GM12878 (cell line): ENCODE results near the gene DNAJC6. TPM values are rescaled to one million over a fixed set of nuclear protein-coding genes. Genes with fewer than 3 reads are reported as not detected.

Experiments used
- ATAC-seq: fragments of 200-7000 bp; cut with Tn5 transposase; 3 replicates; pipeline ENCODE4 v1.9.1; 2020; ENCODE audit warnings: mild to moderate bottlenecking, moderate library complexity
- BruUV-seq: library from RNA; stranded (reverse); fragments of 400-500 nt; replicated peaks from 2 replicates; lab custom pipeline; 2021; lab: Mats Ljungman, UMichigan
- CTCF ChIA-PET: fragments of 300-600 bp; sonication (Branson Sonifier 250); formaldehyde crosslinking; extraction: SDS; loops from one replicate; lab custom pipeline; 2021; ENCODE audit warnings: inconsistent platforms; lab: Yijun Ruan, JAX
- POLR2A ChIA-PET: fragments of 350-600 bp; formaldehyde crosslinking; extraction: SDS; loops from one replicate; lab custom pipeline; 2021; ENCODE audit warnings: inconsistent platforms; lab: Charles Lee
- RAD21 ChIA-PET: fragments of 300-600 bp; sonication (Branson Sonifier 250); formaldehyde crosslinking; loops from one replicate; lab custom pipeline; 2023; ENCODE audit warnings: antibody characterized with exemption; ENCODE audit not compliant: unreplicated experiment; lab: Charles Lee
- SMC1A ChIA-PET: fragments of 300-600 bp; sonication (Branson Sonifier 250); formaldehyde crosslinking; loops from one replicate; lab custom pipeline; 2023; ENCODE audit not compliant: unreplicated experiment, uncharacterized antibody; lab: Charles Lee
- DNase-seq: peaks from one replicate; pipeline ENCODE4 v3.0.0-alpha.2; 2011; ENCODE audit warnings: low read depth, low spot score
- FAIRE-seq: peaks from 3 replicates; lab custom pipeline; 2011; peaks lifted over from hg19 to GRCh38; lab: Jason Lieb, UNC
- H2AFZ ChIP-seq: 2 replicates; pipeline ENCODE4 v1.6.0; 2011; ENCODE audit warnings: low read depth, low read length, control low read depth; ENCODE audit not compliant: control insufficient read depth
- H3K27ac ChIP-seq: 2 replicates; pipeline ENCODE4 v1.5.1; 2011; ENCODE audit warnings: control low read depth; ENCODE audit not compliant: control insufficient read depth, insufficient read depth
- H3K27me3 ChIP-seq, 2 experiments: replicated peaks in 1 of 2; 2 replicates each; pipeline versions ENCODE4 v1.6.0 to v1.6.1; 2011; ENCODE audit warnings: low read length in 1 of 2; ENCODE audit not compliant: control insufficient read depth in 2 of 2, insufficient read depth in 2 of 2
- H3K36me3 ChIP-seq, 2 experiments: 2 replicates each; pipeline ENCODE4 v1.5.1; 2011; ENCODE audit warnings: low read length in 1 of 2; ENCODE audit not compliant: control insufficient read depth in 2 of 2, insufficient read depth in 2 of 2
- H3K4me1 ChIP-seq: 2 replicates; pipeline ENCODE4 v1.6.1; 2011; ENCODE audit warnings: mild to moderate bottlenecking, low read length, moderate library complexity, mixed read lengths; ENCODE audit not compliant: control insufficient read depth, insufficient read depth
- H3K4me2 ChIP-seq: 2 replicates; pipeline ENCODE4 v1.6.0; 2011; ENCODE audit warnings: control low read depth; ENCODE audit not compliant: control insufficient read depth, insufficient read depth
- H3K4me3 ChIP-seq: fragments of 200-600 bp; sonication (generic); 2 replicates; pipeline ENCODE4 v1.5.1; 2016
- H3K79me2 ChIP-seq: 2 replicates; pipeline ENCODE4 v1.6.0; 2011; ENCODE audit warnings: low read length; ENCODE audit not compliant: control insufficient read depth, insufficient read depth
- H3K9ac ChIP-seq: 2 replicates; pipeline ENCODE4 v1.8.0; 2011; ENCODE audit warnings: low read length, control low read depth, mixed read lengths; ENCODE audit not compliant: control insufficient read depth, insufficient read depth
- H3K9me3 ChIP-seq: replicated peaks from 3 replicates; pipeline ENCODE4 v1.5.1; 2011; ENCODE audit warnings: mild to moderate bottlenecking, low read length; ENCODE audit not compliant: control insufficient read depth, insufficient read depth
- H4K20me1 ChIP-seq: 2 replicates; pipeline ENCODE4 v1.6.0; 2011; ENCODE audit not compliant: control insufficient read depth, insufficient read depth
- CHD1 ChIP-seq: IDR thresholded peaks from 2 replicates; pipeline ENCODE4 v1.6.1; 2012; ENCODE audit warnings: low read depth, low read length, improper control_type of control experiment
- CREM ChIP-seq: IDR thresholded peaks from 2 replicates; pipeline ENCODE4 v1.6.1; 2014; ENCODE audit warnings: antibody characterized with exemption, low read depth
- NFXL1 ChIP-seq: fragments of 450-650 bp; IDR thresholded peaks from 2 replicates; pipeline ENCODE4 v1.6.1; 2017; ENCODE audit warnings: antibody characterized with exemption, mild to moderate bottlenecking, borderline replicate concordance
- SIX5 ChIP-seq: IDR thresholded peaks from 2 replicates; pipeline ENCODE4 v1.6.1; 2011; ENCODE audit warnings: mild to moderate bottlenecking, low read depth, low read length, moderate library complexity; ENCODE audit not compliant: severe bottlenecking
- TCF3 ChIP-seq: IDR thresholded peaks from 2 replicates; pipeline ENCODE4 v1.6.1; 2012; ENCODE audit warnings: low read depth, mild to moderate bottlenecking, low read length, borderline replicate concordance; ENCODE audit not compliant: insufficient read depth
- USF2 ChIP-seq: IDR thresholded peaks from 2 replicates; pipeline ENCODE4 v1.6.1; 2011; ENCODE audit warnings: low read depth, low read length, improper control_type of control experiment, borderline replicate concordance
- WGBS: methylation state at CpG from one replicate; pipeline ENCODE4 v1.1.6; 2016; ENCODE audit warnings: low lambda C conversion rate; ENCODE audit not compliant: insufficient replicate concordance, insufficient coverage; ENCODE audit errors: missing lambda C conversion rate; 5-methylcytosine and 5-hydroxymethylcytosine counted together
- in situ Hi-C: fragments of 300-500 bp; cut with MboI; formaldehyde crosslinking; loops from 9 replicates; pipeline ENCODE4 v1.14.3; 2018; ENCODE audit warnings: mixed read lengths
- intact Hi-C: fragments of 100-400 bp; cut with micrococcal nuclease; formaldehyde crosslinking; loops from one replicate; pipeline ENCODE4 v1.14.2; 2022; ENCODE audit not compliant: unreplicated experiment
- polyA plus RNA-seq, 11 experiments: library from polyadenylated mRNA; depleted of rRNA in 4 of 11; unstranded in 6 of 11; stranded (reverse) in 5 of 11; fragments of >200 nt; fragmentation: Nextera tagmentation in 4 of 11; fragmentation: Illumina TruSeq in 1 of 11; extraction: Ambion mirVana in 4 of 11; extraction: Trizol in 1 of 11; gene quantifications; 1 replicate in 1 of 11; 2 replicates in 10 of 11; pipeline versions ENCODE4 v1.2.1 to v1.2.3, GENCODE V29; 2011 to 2016; ENCODE audit warnings: inconsistent platforms in 2 of 11, missing spikeins in 2 of 11, low read depth in 1 of 11
- total RNA-seq, 4 experiments: library from RNA; depleted of rRNA in 3 of 4; stranded (reverse); fragments of >200 nt in 3 of 4; fragmentation: Illumina TruSeq in 1 of 4; extraction: Trizol in 1 of 4; gene quantifications; 2 replicates each; pipeline versions ENCODE4 v1.2.1 to v1.2.3, GENCODE V29; 2013 to 2021
- TF ChIP-seq, protein P1 (sequence below): fragments of 450-650 bp; IDR thresholded peaks from 2 replicates; pipeline ENCODE4 v1.6.1; 2017; ENCODE audit warnings: mild to moderate bottlenecking

DNAJC6 gene
- total and polyA plus RNA-seq, 10 of the 15 experiments (the other 5 are each of a cell fraction or from before 2014, with no cell fraction given), result 0.08 to 4.3 (median 2.7) TPM

GRCh38 chr1:65434760-65435159, 125.4 kb downstream of the DNAJC6 start:
- 98% methylated on average over 3 of the region's 3 CpGs for WGBS
- H3K4me2 ChIP-seq, result no peak overlapping the region
- POLR2A ChIA-PET, result no interaction called here
- no peak for ATAC-seq
- no peak for TF ChIP-seq TCF3
- no peak for TF ChIP-seq CREM
- TF ChIP-seq CHD1, result no peak
- no peak for TF ChIP-seq NFXL1
- TF ChIP-seq USF2, result no peak
- no peak for TF ChIP-seq SIX5
- TF ChIP-seq, protein P1, sequence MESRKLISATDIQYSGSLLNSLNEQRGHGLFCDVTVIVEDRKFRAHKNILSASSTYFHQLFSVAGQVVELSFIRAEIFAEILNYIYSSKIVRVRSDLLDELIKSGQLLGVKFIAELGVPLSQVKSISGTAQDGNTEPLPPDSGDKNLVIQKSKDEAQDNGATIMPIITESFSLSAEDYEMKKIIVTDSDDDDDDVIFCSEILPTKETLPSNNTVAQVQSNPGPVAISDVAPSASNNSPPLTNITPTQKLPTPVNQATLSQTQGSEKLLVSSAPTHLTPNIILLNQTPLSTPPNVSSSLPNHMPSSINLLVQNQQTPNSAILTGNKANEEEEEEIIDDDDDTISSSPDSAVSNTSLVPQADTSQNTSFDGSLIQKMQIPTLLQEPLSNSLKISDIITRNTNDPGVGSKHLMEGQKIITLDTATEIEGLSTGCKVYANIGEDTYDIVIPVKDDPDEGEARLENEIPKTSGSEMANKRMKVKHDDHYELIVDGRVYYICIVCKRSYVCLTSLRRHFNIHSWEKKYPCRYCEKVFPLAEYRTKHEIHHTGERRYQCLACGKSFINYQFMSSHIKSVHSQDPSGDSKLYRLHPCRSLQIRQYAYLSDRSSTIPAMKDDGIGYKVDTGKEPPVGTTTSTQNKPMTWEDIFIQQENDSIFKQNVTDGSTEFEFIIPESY, result no peak
- no peaks in the 10 kb centered on the region for H3K79me2 ChIP-seq
- no peak overlapping the region for H3K27ac ChIP-seq
- FAIRE-seq, result no peak
- no peak for DNase-seq
- H3K9ac ChIP-seq, result no peak overlapping the region
- no peaks in the 10 kb centered on the region for H3K27me3 ChIP-seq
- H3K4me1 ChIP-seq, result no peaks in the 10 kb centered on the region
- in situ Hi-C loops (no loop called here), intact Hi-C loops (loop anchor here (10.0 kb wide), 1 partner anchor 200 kb away; no protein-coding TSS in a partner anchor)
- CTCF ChIA-PET, result interaction anchor here (0.8 kb wide), 1 partner anchor 24 kb away, joined by 3 read pairs; no protein-coding TSS in a partner anchor
- no TSS peak for BruUV-seq
- H4K20me1 ChIP-seq, result no peaks in the 10 kb centered on the region
- SMC1A ChIA-PET, result no interaction called here
- H2AFZ ChIP-seq, result no peak overlapping the region
- H3K36me3 ChIP-seq, result peaks cover 0 to 11% of the 10 kb centered on the region in 2 experiments; a peak in 2 of 4 replicates
- no peaks in the 10 kb centered on the region for H3K9me3 ChIP-seq
- no peak overlapping the region for H3K4me3 ChIP-seq
- RAD21 ChIA-PET, result no interaction called here
